PC-3 (cell line): ENCODE data around the gene THBS4. TPM values are rescaled to one million over a fixed set of nuclear protein-coding genes. Genes with fewer than 3 reads are reported as not detected.

ENCODE experiments used
- ATAC-seq: fragments of 200-7000 bp; cut with Tn5 transposase; 2 replicates; pipeline ENCODE4 v1.9.1; 2020; ENCODE audit warnings: mild to moderate bottlenecking, moderate library complexity
- BruUV-seq: library from RNA; stranded (reverse); fragments of 400-500 nt; replicated peaks from 2 replicates; lab custom pipeline; 2021; lab: Mats Ljungman, UMichigan
- CTCF ChIA-PET: fragments of 300-600 bp; sonication (Branson Sonifier 250); formaldehyde crosslinking; loops from one replicate; lab custom pipeline; 2022; ENCODE audit warnings: antibody characterized with exemption; lab: Charles Lee
- POLR2A ChIA-PET: fragments of 300-600 bp; sonication (Branson Sonifier 250); formaldehyde crosslinking; loops from one replicate; lab custom pipeline; 2022; ENCODE audit warnings: antibody characterized with exemption; ENCODE audit not compliant: unreplicated experiment; lab: Charles Lee
- DNase-seq: peaks from one replicate; pipeline ENCODE4 v3.0.0-alpha.2; 2015
- H2AFZ ChIP-seq: fragments of 300-600 bp; sonication (generic); 2 replicates; pipeline ENCODE4 v1.6.0; 2016; ENCODE audit warnings: antibody characterized with exemption, low read length
- H3F3A ChIP-seq: fragments of 300-600 bp; sonication (generic); one replicate; pipeline ENCODE4 v1.6.0; 2017; ENCODE audit warnings: antibody characterized with exemption, low read length, control low read depth, mild to moderate bottlenecking; ENCODE audit not compliant: unreplicated experiment
- H3K27ac ChIP-seq: fragments of 300-600 bp; sonication (generic); 2 replicates; pipeline ENCODE4 v1.5.1; 2016; ENCODE audit warnings: mild to moderate bottlenecking, low read length
- H3K27me3 ChIP-seq: fragments of 300-600 bp; sonication (generic); 2 replicates; pipeline ENCODE4 v1.6.1; 2016; ENCODE audit warnings: low read length, mixed read lengths
- H3K36me3 ChIP-seq: fragments of 300-600 bp; sonication (generic); 2 replicates; pipeline ENCODE4 v1.6.1; 2016; ENCODE audit warnings: low read depth, mixed run types, low read length, mixed read lengths
- H3K4me1 ChIP-seq: fragments of 300-600 bp; sonication (generic); 2 replicates; pipeline ENCODE4 v1.5.1; 2016; ENCODE audit warnings: low read length; ENCODE audit not compliant: insufficient read depth
- H3K4me2 ChIP-seq: fragments of 300-600 bp; sonication (generic); 2 replicates; pipeline ENCODE4 v1.6.0; 2016; ENCODE audit warnings: low read length
- H3K4me3 ChIP-seq: fragments of 300-600 bp; sonication (generic); 2 replicates; pipeline ENCODE4 v1.5.1; 2016; ENCODE audit warnings: mild to moderate bottlenecking, low read length, mixed read lengths
- H3K79me2 ChIP-seq: fragments of 300-600 bp; sonication (generic); 2 replicates; pipeline ENCODE4 v1.6.1; 2017; ENCODE audit warnings: low read length, mixed read lengths
- H3K9ac ChIP-seq: fragments of 300-600 bp; sonication (generic); 2 replicates; pipeline ENCODE4 v1.6.0; 2016; ENCODE audit warnings: mild to moderate bottlenecking, low read length
- H3K9me2 ChIP-seq: fragments of 300-600 bp; sonication (generic); replicated peaks from 2 replicates; pipeline ENCODE4 v1.6.1; 2016; ENCODE audit warnings: mixed run types, low read length, mixed read lengths
- H3K9me3 ChIP-seq: fragments of 300-600 bp; sonication (generic); 2 replicates; pipeline ENCODE4 v1.6.1; 2016; ENCODE audit warnings: low read length, mixed read lengths
- H4K20me1 ChIP-seq: fragments of 300-600 bp; sonication (generic); 2 replicates; pipeline ENCODE4 v1.6.1; 2016; ENCODE audit warnings: low read length, mixed read lengths
- CTCF ChIP-seq: fragments of 300-600 bp; sonication (generic); conservative IDR thresholded peaks from 2 replicates; pipeline ENCODE4 v1.5.1; 2017; ENCODE audit warnings: antibody characterized with exemption, low read depth, mild to moderate bottlenecking, low read length
- EZH2 ChIP-seq: fragments of 300-600 bp; sonication (generic); IDR thresholded peaks from one replicate; pipeline ENCODE4 v1.6.1; 2017; ENCODE audit warnings: antibody characterized with exemption, mild to moderate bottlenecking, low read length; ENCODE audit not compliant: unreplicated experiment
- EZH2phosphoT487 ChIP-seq: fragments of 300-600 bp; sonication (generic); IDR thresholded peaks from 2 replicates; pipeline ENCODE4 v1.6.1; 2018; ENCODE audit warnings: mild to moderate bottlenecking, antibody characterized with exemption, low read length, borderline replicate concordance
- intact Hi-C: fragments of 100-400 bp; cut with micrococcal nuclease; formaldehyde crosslinking; loops from 2 replicates; pipeline ENCODE4 v1.9.0; 2023
- total RNA-seq: library from RNA; depleted of rRNA; stranded (reverse); fragments of >200 nt; gene quantifications from 2 replicates; pipeline ENCODE4 v1.2.3, GENCODE V29; 2014

Gene THBS4
- total RNA-seq, 1 experiment from 2014 or later, result 0.29 TPM

- intact Hi-C loops, result no loop called here
- BruUV-seq, result no TSS peak
- CTCF ChIA-PET, result no interaction called here
Observed at GRCh38 chr5:80070338-80071056, 35.3 kb downstream of the THBS4 start.

GRCh38 chr5:80071510-80072021 is 36.4 kb downstream of the THBS4 start:
- Histone ChIP-seq H3K4me3 (no peak overlapping the region), H3K4me2 (no peak overlapping the region), H3K27me3 (no peaks in the 10 kb centered on the region), H3K4me1 (no peaks in the 10 kb centered on the region; the same call in 1 of the 2 replicates), H2AFZ (no peak overlapping the region), H3F3A (no peaks in the 10 kb centered on the region), H4K20me1 (no peaks in the 10 kb centered on the region), H3K36me3 (no peaks in the 10 kb centered on the region), H3K9me3 (no peaks in the 10 kb centered on the region), H3K9ac (no peak overlapping the region), H3K79me2 (no peaks in the 10 kb centered on the region), H3K9me2 (no peaks in the 10 kb centered on the region), H3K27ac (no peak overlapping the region)
- no peak for TF ChIP-seq EZH2phosphoT487
- TF ChIP-seq CTCF, result no peak
- no peak for TF ChIP-seq EZH2
- no peak for DNase-seq
- POLR2A ChIA-PET, result no interaction called here
- ATAC-seq, result no peak
- no TSS peak for BruUV-seq
- intact Hi-C loops, result no loop called here
- CTCF ChIA-PET, result no interaction called here

More at GRCh38 chr5:80070338-80071056, 35.3 kb downstream of the THBS4 start:
- Histone ChIP-seq H3K9ac (no peak overlapping the region), H3K27ac (no peak overlapping the region), H3K79me2 (no peaks in the 10 kb centered on the region), H3K36me3 (no peaks in the 10 kb centered on the region), H4K20me1 (no peaks in the 10 kb centered on the region), H3K4me2 (no peak overlapping the region), H3K4me1 (no peaks in the 10 kb centered on the region; the same call in 1 of the 2 replicates), H3K27me3 (no peaks in the 10 kb centered on the region), H2AFZ (no peak overlapping the region), H3K9me2 (no peaks in the 10 kb centered on the region), H3K4me3 (no peak overlapping the region), H3F3A (no peaks in the 10 kb centered on the region), H3K9me3 (no peaks in the 10 kb centered on the region)
- no peak for ATAC-seq
- TF ChIP-seq EZH2phosphoT487, result no peak
- no peak for TF ChIP-seq CTCF
- no peak for TF ChIP-seq EZH2
- DNase-seq, result no peak
- POLR2A ChIA-PET, result no interaction called here
